DMS114 treated with DMSO at 0.1 percent for 48 hours (cell line): ENCODE data around the gene SLC26A1.

Experiments used
- DNase-seq: peaks from one replicate; lab custom pipeline; 2025; ENCODE audit not compliant: unreplicated experiment; lab: John Stamatoyannopoulos, UW

SLC26A1 gene

GRCh38 chr4:1014291-1015167 is 21.3 kb upstream of the SLC26A1 start:
- no peak for DNase-seq

- no peak for DNase-seq
Measured at GRCh38 chr4:1013225-1014073, 20.2 kb upstream of the SLC26A1 start.

- DNase-seq, result no peak
Measured at GRCh38 chr4:1012034-1012739, 19.0 kb upstream of the SLC26A1 start.

GRCh38 chr4:1011666-1012033 is 18.4 kb upstream of the SLC26A1 start:
- no peak for DNase-seq

GRCh38 chr4:1011022-1011665 is 17.9 kb upstream of the SLC26A1 start, which contains the start of gene FGFRL1:
FGFRL1 (plus strand) TSS chr4:1011626; CDS start chr4:1012486, 860 bp downstream.
- DNase-seq, result peak; percentile 71

- DNase-seq, result no peak
Measured at GRCh38 chr4:1010395-1011021, 17.3 kb upstream of the SLC26A1 start.

GRCh38 chr4:1009542-1010394 is 16.6 kb upstream of the SLC26A1 start:
- DNase-seq, result no peak

- DNase-seq, result no peak
Measured at GRCh38 chr4:1008840-1009541, 15.8 kb upstream of the SLC26A1 start.

GRCh38 chr4:1006856-1007255 is 13.7 kb upstream of the SLC26A1 start:
- DNase-seq, result no peak

GRCh38 chr4:1004557-1005485 is 11.6 kb upstream of the SLC26A1 start:
- DNase-seq, result no peak

GRCh38 chr4:1004071-1004418 is 10.8 kb upstream of the SLC26A1 start:
- DNase-seq, result no peak

- DNase-seq, result no peak
Measured at GRCh38 chr4:1003271-1004070, 10.3 kb upstream of the SLC26A1 start.

GRCh38 chr4:1002631-1003251 is 9.5 kb upstream of the SLC26A1 start:
- no peak for DNase-seq

- DNase-seq, result no peak
Measured at GRCh38 chr4:1002131-1002630, 9.0 kb upstream of the SLC26A1 start.

- DNase-seq, result no peak
Measured at GRCh38 chr4:1001561-1002130, 8.4 kb upstream of the SLC26A1 start.

GRCh38 chr4:1000686-1001260 is 7.6 kb upstream of the SLC26A1 start:
- DNase-seq, result no peak
